GM18951 (cell line): ENCODE data around the gene OPA3.

ENCODE experiments used
- POLR2A ChIP-seq: IDR thresholded peaks from 4 replicates; pipeline ENCODE4 v1.6.1; 2011; ENCODE audit warnings: mild to moderate bottlenecking; ENCODE audit not compliant: insufficient read length, insufficient read depth; ENCODE audit errors: extremely low read depth
- in situ Hi-C: fragments of 300-500 bp; cut with MboI; formaldehyde crosslinking; loops from one replicate; pipeline ENCODE4 v1.12.0; 2022; ENCODE audit warnings: low sequenced_read_pairs, mixed read lengths, inconsistent platforms; ENCODE audit not compliant: unreplicated experiment

OPA3 gene

GRCh38 chr19:45569619-45570421, 14.8 kb downstream of the OPA3 start:
- no peak for TF ChIP-seq POLR2A
- in situ Hi-C loops, result no loop called here

- in situ Hi-C loops, result no loop called here
- no peak for TF ChIP-seq POLR2A
Measured at GRCh38 chr19:45568732-45569131, 15.9 kb downstream of the OPA3 start.

- no peak for TF ChIP-seq POLR2A
- in situ Hi-C loops, result no loop called here
Measured at GRCh38 chr19:45567609-45568008, 17.0 kb downstream of the OPA3 start.

DNA sequence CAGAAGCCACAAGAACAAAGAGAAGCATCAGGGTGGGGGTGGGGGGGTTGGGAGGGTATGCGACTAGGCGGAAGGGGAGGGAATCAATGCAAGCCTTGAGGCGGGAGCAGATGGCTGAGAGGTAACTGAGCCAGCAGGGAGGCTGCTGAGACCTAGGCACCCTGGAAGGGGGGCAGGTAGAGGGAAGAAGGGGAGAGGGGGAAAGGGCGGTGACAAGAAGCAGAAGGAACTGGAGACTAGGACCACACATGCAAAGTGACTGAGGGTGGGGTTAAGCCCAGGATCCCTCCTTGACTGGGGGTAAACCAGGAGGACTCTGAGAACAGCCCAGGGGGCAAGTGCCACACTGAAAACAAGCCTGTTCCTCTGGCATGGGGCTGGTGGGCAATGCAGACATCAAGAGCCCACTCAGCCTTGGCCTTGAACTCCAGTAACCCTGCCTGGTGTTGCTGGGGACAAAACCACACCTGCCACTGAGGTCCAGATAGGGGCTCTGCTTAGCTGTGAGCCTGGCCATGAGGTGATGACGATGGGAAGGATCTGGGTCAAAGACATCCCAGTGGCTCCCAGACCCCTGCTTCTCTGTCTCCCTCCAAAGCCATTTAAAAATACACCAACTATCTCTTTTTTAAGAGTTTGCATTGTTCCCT, 20.3 kb downstream of the OPA3 start:
- in situ Hi-C loops, result no loop called here
- no peak for TF ChIP-seq POLR2A

DNA sequence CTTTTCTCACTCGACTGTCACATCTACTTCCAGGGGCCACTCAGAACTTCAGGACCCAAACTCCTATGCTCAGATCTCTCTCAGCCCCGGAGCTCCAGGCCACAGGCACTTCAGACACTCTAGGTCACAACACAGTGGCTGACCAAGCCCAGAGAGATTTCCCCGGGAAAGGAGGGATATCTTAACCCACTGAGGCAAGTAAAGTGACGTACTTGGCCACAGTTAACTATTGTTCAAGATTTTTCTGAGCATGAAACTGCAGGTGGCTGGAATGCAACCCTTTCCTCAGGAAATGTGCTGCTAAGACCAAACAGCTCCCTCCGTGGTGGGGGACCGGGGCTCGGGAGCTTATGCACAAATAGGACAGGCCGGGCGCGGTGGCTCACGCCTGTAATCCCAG, 23.9 kb downstream of the OPA3 start:
- TF ChIP-seq POLR2A, result no peak
- in situ Hi-C loops, result no loop called here

- in situ Hi-C loops, result no loop called here
- TF ChIP-seq POLR2A, result no peak
Measured at GRCh38 chr19:45560038-45560437, 24.6 kb downstream of the OPA3 start.

- in situ Hi-C loops, result no loop called here
- no peak for TF ChIP-seq POLR2A
Measured at GRCh38 chr19:45558399-45558878, 26.2 kb downstream of the OPA3 start.

DNA sequence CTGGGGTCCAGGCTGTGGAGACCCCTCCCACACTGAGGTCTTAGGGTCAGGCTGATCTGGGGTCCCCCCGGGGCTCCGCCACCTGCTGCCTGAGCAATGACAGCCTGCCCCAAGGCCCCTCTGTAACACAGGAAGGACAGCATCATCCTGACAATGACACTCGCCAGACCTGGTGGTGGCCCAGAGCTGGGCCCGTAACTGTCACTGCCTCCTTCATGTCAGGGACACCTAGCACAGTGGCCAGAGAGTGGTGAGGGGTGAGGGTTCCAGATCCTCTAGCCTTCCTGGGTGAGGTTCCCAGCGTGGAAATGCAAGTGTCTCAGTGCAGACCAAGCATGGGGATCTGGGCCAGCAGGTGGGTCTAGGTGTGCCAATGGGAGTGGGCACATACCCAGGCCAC, 27.8 kb downstream of the OPA3 start:
- in situ Hi-C loops, result no loop called here
- TF ChIP-seq POLR2A, result no peak

GRCh38 chr19:45554481-45554880, 30.1 kb downstream of the OPA3 start:
- in situ Hi-C loops, result no loop called here

GRCh38 chr19:45553464-45553863, 31.1 kb downstream of the OPA3 start:
- TF ChIP-seq POLR2A, result no peak
- in situ Hi-C loops, result no loop called here

More at GRCh38 chr19:45554481-45554880, 30.1 kb downstream of the OPA3 start:
- TF ChIP-seq POLR2A, result no peak

GRCh38 chr19:45547965-45548609, 36.5 kb downstream of the OPA3 start:
- in situ Hi-C loops, result no loop called here
- TF ChIP-seq POLR2A, result no peak

GRCh38 chr19:45547211-45547770, 37.3 kb downstream of the OPA3 start:
- no peak for TF ChIP-seq POLR2A
- in situ Hi-C loops, result no loop called here

- in situ Hi-C loops, result no loop called here
- no peak for TF ChIP-seq POLR2A
Measured at GRCh38 chr19:45542234-45542668, 42.4 kb downstream of the OPA3 start.

- TF ChIP-seq POLR2A, result no peak
- in situ Hi-C loops, result no loop called here
Measured at GRCh38 chr19:45539459-45539858, 45.1 kb downstream of the OPA3 start.

DNA sequence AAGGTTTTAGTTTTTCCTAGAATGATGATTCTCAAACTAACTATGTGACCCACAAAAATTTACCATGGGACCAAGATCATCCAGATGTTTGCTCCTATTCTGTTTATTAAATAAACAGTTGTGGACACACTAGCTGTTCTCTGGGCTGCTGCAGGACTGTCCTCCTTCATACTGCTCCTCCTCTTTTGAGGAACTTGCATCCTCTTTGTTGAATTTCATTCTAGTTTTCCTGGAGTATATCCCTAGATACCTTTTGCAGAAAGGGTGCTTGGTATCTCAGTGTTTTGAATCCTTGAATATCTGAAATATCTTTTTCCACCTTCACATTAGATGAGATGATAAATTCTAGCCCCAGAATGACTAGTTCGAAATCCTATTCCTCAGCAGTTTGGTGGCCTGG, 53.3 kb downstream of the OPA3 start:
- in situ Hi-C loops, result no loop called here
- no peak for TF ChIP-seq POLR2A
